ENCODE data around the gene DHRS12.

- no peak for TF ChIP-seq POLR2AphosphoS5 (IDR thresholded peaks at IDR 0.05)
- TF ChIP-seq CTCF (IDR thresholded peaks at IDR 0.05), result no peak
These were observed 10.2 kb downstream of the DHRS12 start for GRCh38 chr13:51793570-51794271.

All from suprapubic skin (tissue), 3 donors.